HTR-8/SVneo (cell line): ENCODE results near the gene STAT1.
"Not testable (repeated sequence)": the region's sequence is repeated elsewhere in the genome, so short reads cannot be mapped to it uniquely, and the experiment has no call there.

ENCODE experiments used
- DNase-seq: peaks from one replicate; pipeline ENCODE4 v3.0.0; 2011; ENCODE audit warnings: low spot score, mixed read lengths; ENCODE audit not compliant: insufficient read length
- FAIRE-seq: peaks from 2 replicates; lab custom pipeline; 2011; peaks lifted over from hg19 to GRCh38; lab: Jason Lieb, UNC

Gene STAT1

GRCh38 chr2:190965580-190966222 lies 48.3 kb downstream of the STAT1 start:
- no peak for DNase-seq
- FAIRE-seq: peak; percentile 28

- DNase-seq (no peak), FAIRE-seq (no peak)
Observed at GRCh38 chr2:190964170-190964795, 49.7 kb downstream of the STAT1 start.

- DNase-seq (no peak), FAIRE-seq (no peak)
Observed at GRCh38 chr2:190963088-190963487, 50.9 kb downstream of the STAT1 start.

- FAIRE-seq: no peak
- no peak for DNase-seq
Observed at GRCh38 chr2:190961918-190962487, 52.0 kb downstream of the STAT1 start.

GRCh38 chr2:190961117-190961516 lies 52.9 kb downstream of the STAT1 start:
- FAIRE-seq, DNase-seq: not testable (repeated sequence)

- DNase-seq (no peak), FAIRE-seq (peak; percentile 52)
Observed at GRCh38 chr2:190959911-190960788, 53.8 kb downstream of the STAT1 start.

- no peak for FAIRE-seq
Observed at GRCh38 chr2:190953257-190953656, 60.7 kb downstream of the STAT1 start.

GRCh38 chr2:190950566-190950991 lies 63.4 kb downstream of the STAT1 start:
- DNase-seq: no peak

More at GRCh38 chr2:190953257-190953656, 60.7 kb downstream of the STAT1 start:
- no peak for DNase-seq

GRCh38 chr2:190948671-190949070 lies 65.3 kb downstream of the STAT1 start:
- peak; percentile 96 for FAIRE-seq
- DNase-seq: peak; percentile 18

More at GRCh38 chr2:190950566-190950991, 63.4 kb downstream of the STAT1 start:
- peak; percentile 58 for FAIRE-seq

GRCh38 chr2:190947711-190948251 lies 66.2 kb downstream of the STAT1 start:
- peak; percentile 49 for DNase-seq
- peak; percentile 90 for FAIRE-seq

GRCh38 chr2:190947141-190947540 lies 66.8 kb downstream of the STAT1 start:
- FAIRE-seq (no peak), DNase-seq (no peak)

GRCh38 chr2:190943706-190944105 lies 70.3 kb downstream of the STAT1 start:
- DNase-seq (no peak), FAIRE-seq (no peak)

GRCh38 chr2:190942697-190943096 lies 71.3 kb downstream of the STAT1 start:
- FAIRE-seq (no peak), DNase-seq (no peak)

- DNase-seq (no peak), FAIRE-seq (no peak)
Observed at GRCh38 chr2:190941571-190941970, 72.4 kb downstream of the STAT1 start.

- DNase-seq (no peak), FAIRE-seq (no peak)
Observed at GRCh38 chr2:190940454-190940853, 73.5 kb downstream of the STAT1 start.

- FAIRE-seq (no peak), DNase-seq (no peak)
Observed at GRCh38 chr2:190938771-190939335, 75.1 kb downstream of the STAT1 start.

GRCh38 chr2:190935054-190935453 lies 78.9 kb downstream of the STAT1 start:
- DNase-seq (no peak), FAIRE-seq (no peak)

- FAIRE-seq: no peak
- no peak for DNase-seq
Observed at GRCh38 chr2:190933361-190933760, 80.6 kb downstream of the STAT1 start.

- no peak for DNase-seq
- no peak for FAIRE-seq
Observed at GRCh38 chr2:190932514-190932913, 81.5 kb downstream of the STAT1 start.

- no peak for DNase-seq
Observed at GRCh38 chr2:190930411-190930810, 83.6 kb downstream of the STAT1 start.

More at GRCh38 chr2:190930411-190930810, 83.6 kb downstream of the STAT1 start:
- no peak for FAIRE-seq
